Measurements from ENCODE around the gene KITLG. TPM values are rescaled to one million over a fixed set of nuclear protein-coding genes. Genes with fewer than 3 reads are reported as not detected.

Gene KITLG
- total RNA-seq, 1 donor from 2014 or later, result 77.5 TPM

GRCh38 chr12:88503281-88503703, 77.0 kb downstream of the KITLG start:
- TF ChIP-seq CTCF (IDR thresholded peaks at IDR 0.05), result no peak
- ATAC-seq (no peak), DNase-seq (no peak)
- H3K27ac ChIP-seq, result no peak overlapping the region
- no peaks in the 10 kb centered on the region for H3K4me1 ChIP-seq
- no peaks in the 10 kb centered on the region for H3K9me3 ChIP-seq
- peaks cover 56% of the 10 kb centered on the region for H3K36me3 ChIP-seq
- intact Hi-C loops (cut with DNase I), result no loop called here
- H3K4me3 ChIP-seq, result no peak overlapping the region
- no peaks in the 10 kb centered on the region for H3K27me3 ChIP-seq (ENCODE audit: low read depth)

GRCh38 chr12:88501972-88502938, 78.0 kb downstream of the KITLG start:
- ATAC-seq (no peak), DNase-seq (no peak)
- Histone ChIP-seq H3K4me3 (no peak overlapping the region), H3K4me1 (no peaks in the 10 kb centered on the region), H3K9me3 (no peaks in the 10 kb centered on the region), H3K27me3 (ENCODE audit: low read depth) (no peaks in the 10 kb centered on the region), H3K36me3 (peaks cover 47% of the 10 kb centered on the region), H3K27ac (no peak overlapping the region)
- no peak for TF ChIP-seq CTCF (IDR thresholded peaks at IDR 0.05)
- intact Hi-C loops (cut with DNase I), result no loop called here

- no peaks in the 10 kb centered on the region for H3K4me1 ChIP-seq
- no peak overlapping the region for H3K4me3 ChIP-seq
- no peaks in the 10 kb centered on the region for H3K27me3 ChIP-seq (ENCODE audit: low read depth)
- H3K9me3 ChIP-seq, result no peaks in the 10 kb centered on the region
- H3K36me3 ChIP-seq, result peaks cover 20% of the 10 kb centered on the region
- H3K27ac ChIP-seq, result no peak overlapping the region
- DNase-seq, result no peak
- ATAC-seq, result no peak
- intact Hi-C loops (cut with DNase I), result no loop called here
- no peak for TF ChIP-seq CTCF (IDR thresholded peaks at IDR 0.05)
Measured at GRCh38 chr12:88496891-88497371, 83.3 kb downstream of the KITLG start.

- Histone ChIP-seq H3K27ac (no peak overlapping the region), H3K36me3 (peaks cover 18% of the 10 kb centered on the region), H3K27me3 (ENCODE audit: low read depth) (no peaks in the 10 kb centered on the region), H3K9me3 (no peaks in the 10 kb centered on the region), H3K4me1 (no peaks in the 10 kb centered on the region), H3K4me3 (no peak overlapping the region)
- ATAC-seq, result no peak
- intact Hi-C loops (cut with DNase I), result no loop called here
- DNase-seq, result no peak
- TF ChIP-seq CTCF (IDR thresholded peaks at IDR 0.05), result no peak
Measured at GRCh38 chr12:88496429-88496828, 83.8 kb downstream of the KITLG start.

GRCh38 chr12:88495031-88495430, 85.2 kb downstream of the KITLG start:
- intact Hi-C loops (cut with DNase I), result no loop called here
- Histone ChIP-seq H3K9me3 (no peaks in the 10 kb centered on the region), H3K4me1 (no peaks in the 10 kb centered on the region), H3K4me3 (no peak overlapping the region), H3K27ac (no peak overlapping the region), H3K36me3 (peaks cover 18% of the 10 kb centered on the region), H3K27me3 (ENCODE audit: low read depth) (no peaks in the 10 kb centered on the region)
- DNase-seq (no peak), ATAC-seq (no peak)
- no peak for TF ChIP-seq CTCF (IDR thresholded peaks at IDR 0.05)

All from lower lobe of right lung (tissue), 2 donors.